HepG2 (cell line): ENCODE measurements around the gene CNTRL. TPM values are rescaled to one million over a fixed set of nuclear protein-coding genes. Genes with fewer than 3 reads are reported as not detected.

Source experiments
- BCL6 ChIP-seq: IDR thresholded peaks from 2 replicates; pipeline ENCODE4 v1.6.1; 2016; ENCODE audit warnings: missing genetic modification reagents, missing compliant biosample characterization
- CEBPG ChIP-seq: IDR thresholded peaks from 2 replicates; pipeline ENCODE4 v1.6.1; 2016
- FOXO1 ChIP-seq: sonication (generic); formaldehyde crosslinking; IDR thresholded peaks from 2 replicates; pipeline ENCODE4 v1.4.0; 2020; ENCODE audit warnings: missing genetic modification reagents
- NCOR1 ChIP-seq: fragments of 200-600 bp; sonication (generic); IDR thresholded peaks from 2 replicates; pipeline ENCODE4 v1.7.0; 2017; ENCODE audit warnings: antibody characterized with exemption, low read length, borderline replicate concordance
- NONO ChIP-seq, 2 experiments: fragments of 450-650 bp in 1 of 2; sonication (generic) in 1 of 2; formaldehyde crosslinking in 1 of 2; IDR thresholded peaks in 1 of 2; conservative IDR thresholded peaks in 1 of 2; 2 replicates each; pipeline versions ENCODE4 v1.6.1 to v1.8.0; 2017 to 2022; ENCODE audit warnings: mild to moderate bottlenecking in 1 of 2, missing genetic modification reagents in 1 of 2, moderate library complexity in 1 of 2
- SCMH1 ChIP-seq: sonication (generic); formaldehyde crosslinking; IDR thresholded peaks from 2 replicates; pipeline ENCODE4 v1.9.0; 2021; ENCODE audit warnings: missing genetic modification reagents, mild to moderate bottlenecking, borderline replicate concordance
- TARDBP ChIP-seq: sonication (generic); formaldehyde crosslinking; IDR thresholded peaks from 2 replicates; pipeline ENCODE4 v1.8.0; 2022; ENCODE audit warnings: mild to moderate bottlenecking, missing genetic modification reagents
- ZBTB33 ChIP-seq: sonication (generic); formaldehyde crosslinking; IDR thresholded peaks from 2 replicates; pipeline ENCODE4 v1.4.0; 2020; ENCODE audit warnings: missing genetic modification reagents
- ZBTB46 ChIP-seq: sonication (generic); formaldehyde crosslinking; IDR thresholded peaks from 2 replicates; pipeline ENCODE4 v1.4.0; 2020; ENCODE audit warnings: mild to moderate bottlenecking, missing genetic modification reagents, borderline replicate concordance
- ZNF264 ChIP-seq: sonication (generic); formaldehyde crosslinking; IDR thresholded peaks from 2 replicates; pipeline ENCODE4 v1.4.0; 2020; ENCODE audit warnings: missing genetic modification reagents
- ZNF30 ChIP-seq: sonication (generic); formaldehyde crosslinking; IDR thresholded peaks from 2 replicates; pipeline ENCODE4 v1.5.0; 2020; ENCODE audit warnings: mild to moderate bottlenecking, missing genetic modification reagents
- ZNF460 ChIP-seq: sonication (generic); formaldehyde crosslinking; IDR thresholded peaks from 2 replicates; pipeline ENCODE4 v1.5.1; 2020; ENCODE audit warnings: missing genetic modification reagents, mild to moderate bottlenecking, borderline replicate concordance
- ZNF567 ChIP-seq: sonication (generic); formaldehyde crosslinking; IDR thresholded peaks from 2 replicates; pipeline ENCODE4 v1.8.1; 2023; ENCODE audit warnings: mild to moderate bottlenecking, missing genetic modification reagents, borderline replicate concordance
- polyA plus RNA-seq, 8 experiments: library from polyadenylated mRNA; depleted of rRNA in 3 of 8; stranded (reverse) in 7 of 8; unstranded in 1 of 8; fragments of >200 nt; fragmentation: Illumina TruSeq in 4 of 8; extraction: Trizol in 4 of 8; gene quantifications; 2 replicates each; pipeline versions ENCODE4 v1.2.1 to v1.2.3, GENCODE V29; 2011 to 2016; ENCODE audit warnings: low read depth in 4 of 8, missing spikeins in 1 of 8, mixed read lengths in 1 of 8; ENCODE audit not compliant: insufficient read depth in 1 of 8
- total RNA-seq, 5 experiments: library from RNA; depleted of rRNA; stranded (reverse); fragments of >200 nt; fragmentation: Illumina TruSeq; extraction: Trizol; gene quantifications; 2 replicates each; pipeline ENCODE4 v1.2.3, GENCODE V29; 2016; ENCODE audit warnings: low read depth in 1 of 5
- TF ChIP-seq, protein P1 (sequence below): sonication (generic); formaldehyde crosslinking; IDR thresholded peaks from 2 replicates; pipeline ENCODE4 v1.4.0; 2020; ENCODE audit warnings: missing genetic modification reagents, borderline replicate concordance
- TF ChIP-seq, protein P2 (sequence below): sonication (generic); formaldehyde crosslinking; IDR thresholded peaks from 2 replicates; pipeline ENCODE4 v1.4.0; 2020; ENCODE audit warnings: missing genetic modification reagents, borderline replicate concordance
- TF ChIP-seq, protein P3 (sequence below): sonication (generic); formaldehyde crosslinking; IDR thresholded peaks from 2 replicates; pipeline ENCODE4 v1.8.0; 2022; ENCODE audit warnings: low read depth, missing genetic modification reagents
- TF ChIP-seq, protein P4 (sequence below): sonication (generic); formaldehyde crosslinking; IDR thresholded peaks from 2 replicates; pipeline ENCODE4 v1.4.0; 2020; ENCODE audit warnings: missing genetic modification reagents

Gene CNTRL
- total and polyA plus RNA-seq, 2 of the 13 experiments (the other 11 are each of a cell fraction or from before 2014, with no cell fraction given): 7.5 to 11.8 TPM

DNA sequence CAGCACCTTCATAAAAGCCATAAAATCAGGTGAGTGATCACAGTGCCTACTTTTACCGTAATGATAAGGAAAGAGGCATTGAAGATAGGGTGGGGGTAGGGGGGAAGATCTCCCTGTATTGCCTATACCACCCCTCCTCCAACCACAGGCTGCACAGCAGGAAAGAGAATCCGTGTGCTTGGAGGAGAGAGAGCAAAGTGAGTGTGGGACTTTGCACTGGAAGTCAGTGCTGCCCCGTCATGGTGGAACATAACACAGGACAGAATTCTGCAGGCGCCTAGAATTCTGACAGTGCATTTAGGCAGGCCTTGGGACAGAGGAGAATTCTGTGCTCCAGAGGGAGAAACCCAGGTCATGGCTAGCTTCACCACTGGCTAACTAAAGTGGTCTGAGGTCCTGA is 21.2 kb upstream of the CNTRL start (continued):
- peak; percentile 37; the same call in 1 of the 2 replicates for TF ChIP-seq TARDBP (CRISPR knock-in tag)
- TF ChIP-seq NONO (IDR thresholded peaks at IDR 0.05): no peak
- TF ChIP-seq NONO (CRISPR knock-in tag; conservative IDR thresholded peaks at IDR 0.05): peak; percentile 52; the same call in 1 of the 2 replicates
- TF ChIP-seq ZNF30 (CRISPR knock-in tag): no peak
- peak; percentile 71 for TF ChIP-seq FOXO1 (CRISPR knock-in tag)
- no peak for TF ChIP-seq ZNF460 (CRISPR knock-in tag)
- 0 out of 2 replicates have a peak, but pooled peaks have one; percentile 26 for TF ChIP-seq ZNF264
- TF ChIP-seq, protein P1, sequence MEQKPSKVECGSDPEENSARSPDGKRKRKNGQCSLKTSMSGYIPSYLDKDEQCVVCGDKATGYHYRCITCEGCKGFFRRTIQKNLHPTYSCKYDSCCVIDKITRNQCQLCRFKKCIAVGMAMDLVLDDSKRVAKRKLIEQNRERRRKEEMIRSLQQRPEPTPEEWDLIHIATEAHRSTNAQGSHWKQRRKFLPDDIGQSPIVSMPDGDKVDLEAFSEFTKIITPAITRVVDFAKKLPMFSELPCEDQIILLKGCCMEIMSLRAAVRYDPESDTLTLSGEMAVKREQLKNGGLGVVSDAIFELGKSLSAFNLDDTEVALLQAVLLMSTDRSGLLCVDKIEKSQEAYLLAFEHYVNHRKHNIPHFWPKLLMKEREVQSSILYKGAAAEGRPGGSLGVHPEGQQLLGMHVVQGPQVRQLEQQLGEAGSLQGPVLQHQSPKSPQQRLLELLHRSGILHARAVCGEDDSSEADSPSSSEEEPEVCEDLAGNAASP (CRISPR knock-in tag): peak; percentile 22; the same call in 1 of the 2 replicates
- peak; percentile 54 for TF ChIP-seq CEBPG (CRISPR knock-in tag)
- TF ChIP-seq ZBTB46: no peak
- TF ChIP-seq, protein P2, sequence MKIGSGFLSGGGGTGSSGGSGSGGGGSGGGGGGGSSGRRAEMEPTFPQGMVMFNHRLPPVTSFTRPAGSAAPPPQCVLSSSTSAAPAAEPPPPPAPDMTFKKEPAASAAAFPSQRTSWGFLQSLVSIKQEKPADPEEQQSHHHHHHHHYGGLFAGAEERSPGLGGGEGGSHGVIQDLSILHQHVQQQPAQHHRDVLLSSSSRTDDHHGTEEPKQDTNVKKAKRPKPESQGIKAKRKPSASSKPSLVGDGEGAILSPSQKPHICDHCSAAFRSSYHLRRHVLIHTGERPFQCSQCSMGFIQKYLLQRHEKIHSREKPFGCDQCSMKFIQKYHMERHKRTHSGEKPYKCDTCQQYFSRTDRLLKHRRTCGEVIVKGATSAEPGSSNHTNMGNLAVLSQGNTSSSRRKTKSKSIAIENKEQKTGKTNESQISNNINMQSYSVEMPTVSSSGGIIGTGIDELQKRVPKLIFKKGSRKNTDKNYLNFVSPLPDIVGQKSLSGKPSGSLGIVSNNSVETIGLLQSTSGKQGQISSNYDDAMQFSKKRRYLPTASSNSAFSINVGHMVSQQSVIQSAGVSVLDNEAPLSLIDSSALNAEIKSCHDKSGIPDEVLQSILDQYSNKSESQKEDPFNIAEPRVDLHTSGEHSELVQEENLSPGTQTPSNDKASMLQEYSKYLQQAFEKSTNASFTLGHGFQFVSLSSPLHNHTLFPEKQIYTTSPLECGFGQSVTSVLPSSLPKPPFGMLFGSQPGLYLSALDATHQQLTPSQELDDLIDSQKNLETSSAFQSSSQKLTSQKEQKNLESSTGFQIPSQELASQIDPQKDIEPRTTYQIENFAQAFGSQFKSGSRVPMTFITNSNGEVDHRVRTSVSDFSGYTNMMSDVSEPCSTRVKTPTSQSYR: peak; percentile 96
- TF ChIP-seq ZBTB33 (CRISPR knock-in tag): peak; percentile 58; the same call in 1 of the 2 replicates
- peak; percentile 68 for TF ChIP-seq NCOR1
- no peak for TF ChIP-seq ZNF567 (CRISPR knock-in tag)
- TF ChIP-seq BCL6 (CRISPR knock-in tag): peak; percentile 81
- TF ChIP-seq SCMH1 (CRISPR knock-in tag): no peak
- TF ChIP-seq, protein P3, sequence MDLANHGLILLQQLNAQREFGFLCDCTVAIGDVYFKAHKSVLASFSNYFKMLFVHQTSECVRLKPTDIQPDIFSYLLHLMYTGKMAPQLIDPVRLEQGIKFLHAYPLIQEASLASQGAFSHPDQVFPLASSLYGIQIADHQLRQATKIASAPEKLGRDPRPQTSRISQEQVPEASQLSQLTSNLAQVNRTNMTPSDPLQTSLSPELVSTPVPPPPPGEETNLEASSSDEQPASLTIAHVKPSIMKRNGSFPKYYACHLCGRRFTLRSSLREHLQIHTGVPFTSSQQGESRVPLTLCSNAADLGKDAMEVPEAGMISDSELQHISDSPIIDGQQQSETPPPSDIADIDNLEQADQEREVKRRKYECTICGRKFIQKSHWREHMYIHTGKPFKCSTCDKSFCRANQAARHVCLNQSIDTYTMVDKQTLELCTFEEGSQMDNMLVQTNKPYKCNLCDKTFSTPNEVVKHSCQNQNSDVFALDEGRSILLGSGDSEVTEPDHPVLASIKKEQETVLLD (CRISPR knock-in tag): no peak
- TF ChIP-seq, protein P4, sequence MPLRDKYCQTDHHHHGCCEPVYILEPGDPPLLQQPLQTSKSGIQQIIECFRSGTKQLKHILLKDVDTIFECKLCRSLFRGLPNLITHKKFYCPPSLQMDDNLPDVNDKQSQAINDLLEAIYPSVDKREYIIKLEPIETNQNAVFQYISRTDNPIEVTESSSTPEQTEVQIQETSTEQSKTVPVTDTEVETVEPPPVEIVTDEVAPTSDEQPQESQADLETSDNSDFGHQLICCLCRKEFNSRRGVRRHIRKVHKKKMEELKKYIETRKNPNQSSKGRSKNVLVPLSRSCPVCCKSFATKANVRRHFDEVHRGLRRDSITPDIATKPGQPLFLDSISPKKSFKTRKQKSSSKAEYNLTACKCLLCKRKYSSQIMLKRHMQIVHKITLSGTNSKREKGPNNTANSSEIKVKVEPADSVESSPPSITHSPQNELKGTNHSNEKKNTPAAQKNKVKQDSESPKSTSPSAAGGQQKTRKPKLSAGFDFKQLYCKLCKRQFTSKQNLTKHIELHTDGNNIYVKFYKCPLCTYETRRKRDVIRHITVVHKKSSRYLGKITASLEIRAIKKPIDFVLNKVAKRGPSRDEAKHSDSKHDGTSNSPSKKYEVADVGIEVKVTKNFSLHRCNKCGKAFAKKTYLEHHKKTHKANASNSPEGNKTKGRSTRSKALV (CRISPR knock-in tag): no peak
